H9 (cell line): ENCODE results near the gene AKT3. TPM values are rescaled to one million over a fixed set of nuclear protein-coding genes. Genes with fewer than 3 reads are reported as not detected.
"Not testable (repeated sequence)": the region's sequence is repeated elsewhere in the genome, so short reads cannot be mapped to it uniquely, and the experiment has no call there.

Experiments used
- DNase-seq: peaks from one replicate; pipeline ENCODE4 v3.0.0-alpha.2; 2017
- H2AFZ ChIP-seq: one replicate; pipeline ENCODE4 v1.6.1; 2013; ENCODE audit warnings: mild to moderate bottlenecking, low read length, control low read depth, moderate library complexity
- H2AK5ac ChIP-seq: 2 replicates; pipeline ENCODE4 v1.6.1; 2013; ENCODE audit warnings: low read length, control low read depth, mixed read lengths; ENCODE audit not compliant: insufficient read length
- H2BK120ac ChIP-seq: one replicate; pipeline ENCODE4 v1.6.1; 2013; ENCODE audit warnings: low read depth, mild to moderate bottlenecking, low read length, control low read depth, inconsistent platforms; ENCODE audit not compliant: poor library complexity, severe bottlenecking
- H2BK12ac ChIP-seq: 2 replicates; pipeline ENCODE4 v1.6.1; 2013; ENCODE audit warnings: low read length, control low read depth, mixed read lengths, low read depth; ENCODE audit not compliant: insufficient read length
- H2BK15ac ChIP-seq: 2 replicates; pipeline ENCODE4 v1.6.1; 2013; ENCODE audit warnings: low read depth, low read length, control low read depth
- H2BK20ac ChIP-seq: one replicate; pipeline ENCODE4 v1.6.1; 2013; ENCODE audit warnings: low read depth, mild to moderate bottlenecking, low read length, control low read depth, inconsistent platforms; ENCODE audit not compliant: poor library complexity, severe bottlenecking
- H2BK5ac ChIP-seq: 2 replicates; pipeline ENCODE4 v1.6.1; 2013; ENCODE audit warnings: low read length, control low read depth, mixed read lengths; ENCODE audit not compliant: insufficient read length
- H3K14ac ChIP-seq: 2 replicates; pipeline ENCODE4 v1.6.1; 2013; ENCODE audit warnings: low read length, control low read depth; ENCODE audit not compliant: insufficient read depth
- H3K18ac ChIP-seq: 2 replicates; pipeline ENCODE4 v1.6.1; 2013; ENCODE audit warnings: low read depth, mild to moderate bottlenecking, mixed read lengths, low read length, control low read depth; ENCODE audit not compliant: insufficient read length
- H3K23ac ChIP-seq: 2 replicates; pipeline ENCODE4 v1.6.1; 2013; ENCODE audit warnings: low read length, control low read depth, mixed read lengths, low read depth; ENCODE audit not compliant: insufficient read length
- H3K23me2 ChIP-seq: 2 replicates; pipeline ENCODE4 v1.6.1; 2013; ENCODE audit warnings: low read depth, mild to moderate bottlenecking, mixed read lengths, low read length, control low read depth; ENCODE audit not compliant: insufficient read length, poor library complexity, severe bottlenecking
- H3K27ac ChIP-seq: 2 replicates; pipeline ENCODE4 v1.5.1; 2013; ENCODE audit warnings: low read length, control low read depth, mixed read lengths, low read depth; ENCODE audit not compliant: insufficient read length
- H3K27me3 ChIP-seq: 2 replicates; pipeline ENCODE4 v1.6.1; 2013; ENCODE audit warnings: low read length, control low read depth, inconsistent platforms; ENCODE audit not compliant: insufficient read depth
- H3K4ac ChIP-seq: 2 replicates; pipeline ENCODE4 v1.6.1; 2013; ENCODE audit warnings: low read depth, mild to moderate bottlenecking, control low read depth, inconsistent platforms, low read length, moderate library complexity
- H3K4me1 ChIP-seq: 2 replicates; pipeline ENCODE4 v1.6.1; 2013; ENCODE audit warnings: low read length, control low read depth, inconsistent platforms; ENCODE audit not compliant: insufficient read depth
- H3K4me2 ChIP-seq: 2 replicates; pipeline ENCODE4 v1.6.1; 2013; ENCODE audit warnings: low read length, control low read depth, mixed read lengths; ENCODE audit not compliant: insufficient read length, insufficient read depth
- H3K56ac ChIP-seq: 2 replicates; pipeline ENCODE4 v1.6.1; 2013; ENCODE audit warnings: low read depth, mild to moderate bottlenecking, mixed read lengths, low read length, control low read depth; ENCODE audit not compliant: insufficient read length
- H3K79me1 ChIP-seq: 2 replicates; pipeline ENCODE4 v1.6.1; 2013; ENCODE audit warnings: low read depth, mild to moderate bottlenecking, moderate library complexity, low read length, control low read depth, inconsistent platforms; ENCODE audit not compliant: insufficient read depth, poor library complexity, severe bottlenecking
- H3K79me2 ChIP-seq: 2 replicates; pipeline ENCODE4 v1.6.1; 2013; ENCODE audit warnings: low read length, control low read depth, inconsistent platforms; ENCODE audit not compliant: insufficient read depth
- H3K9ac ChIP-seq: 2 replicates; pipeline ENCODE4 v1.6.1; 2013; ENCODE audit warnings: low read length, control low read depth, mixed read lengths; ENCODE audit not compliant: insufficient read length; ENCODE audit errors: extremely low read depth
- H3K9me3 ChIP-seq: one replicate; pipeline ENCODE4 v1.6.1; 2013; ENCODE audit warnings: low read depth, low read length, inconsistent platforms; ENCODE audit not compliant: control insufficient read depth
- H3T11ph ChIP-seq: one replicate; pipeline ENCODE4 v1.6.1; 2013; ENCODE audit warnings: mild to moderate bottlenecking, low read length, control low read depth, inconsistent platforms
- H4K20me1 ChIP-seq: one replicate; pipeline ENCODE4 v1.6.1; 2013; ENCODE audit not compliant: control insufficient read depth, insufficient read length, insufficient read depth
- H4K5ac ChIP-seq: 2 replicates; pipeline ENCODE4 v1.6.1; 2013; ENCODE audit warnings: low read depth, mild to moderate bottlenecking, mixed read lengths, low read length, control low read depth; ENCODE audit not compliant: insufficient read length
- H4K8ac ChIP-seq: replicated peaks from 2 replicates; pipeline ENCODE4 v1.6.1; 2013; ENCODE audit warnings: low read length, control low read depth, mixed read lengths, low read depth; ENCODE audit not compliant: insufficient read length
- H4K91ac ChIP-seq: 2 replicates; pipeline ENCODE4 v1.6.1; 2013; ENCODE audit warnings: low read depth, mild to moderate bottlenecking, moderate library complexity, mixed read lengths, low read length, control low read depth; ENCODE audit not compliant: insufficient read length
- H3K27ac Mint-ChIP-seq, 3 experiments: 2 replicates in 2 of 3; 3 replicates in 1 of 3; pipeline ENCODE4 v1.8.0; 2020 to 2021; ENCODE audit warnings: mixed read lengths in 3 of 3, mild to moderate bottlenecking in 1 of 3, moderate library complexity in 1 of 3
- H3K27me3 Mint-ChIP-seq: 2 replicates; pipeline ENCODE4 v1.8.0; 2021; ENCODE audit warnings: low read depth, mild to moderate bottlenecking, moderate library complexity, mixed read lengths
- H3K36me3 Mint-ChIP-seq, 3 experiments: 2 replicates in 2 of 3; 3 replicates in 1 of 3; pipeline ENCODE4 v1.8.0; 2020 to 2021; ENCODE audit warnings: low read depth in 3 of 3, mixed read lengths in 3 of 3; ENCODE audit not compliant: insufficient read depth in 1 of 3
- H3K4me1 Mint-ChIP-seq, 2 experiments: 2 replicates each; pipeline ENCODE4 v1.8.0; 2020; ENCODE audit warnings: mixed read lengths in 2 of 2
- H3K4me3 Mint-ChIP-seq, 2 experiments: 2 replicates in 1 of 2; 3 replicates in 1 of 2; pipeline ENCODE4 v1.8.0; 2020 to 2021; ENCODE audit warnings: mild to moderate bottlenecking in 2 of 2, mixed read lengths in 2 of 2, moderate library complexity in 1 of 2
- H3K9me3 Mint-ChIP-seq, 2 experiments: 2 replicates in 1 of 2; 3 replicates in 1 of 2; pipeline ENCODE4 v1.8.0; 2020; ENCODE audit warnings: mild to moderate bottlenecking in 2 of 2, mixed read lengths in 2 of 2, moderate library complexity in 1 of 2
- WGBS: extraction: QIAGEN DNeasy Blood & Tissue Kit; methylation state at CpG from one replicate; pipeline ENCODE4 v1.1.7; 2013; ENCODE audit warnings: missing lambda C conversion rate, low lambda C conversion rate, mixed read lengths; ENCODE audit not compliant: insufficient read length; ENCODE audit errors: extremely low coverage; 5-methylcytosine and 5-hydroxymethylcytosine counted together
- total RNA-seq: library from RNA; stranded (reverse); gene quantifications from 2 replicates; pipeline ENCODE4 v1.2.1, GENCODE V29; 2021
- TF ChIP-seq, protein P1 (sequence below): fragments of 200-600 bp; sonication (generic); conservative IDR thresholded peaks from 3 replicates; pipeline ENCODE4 v1.8.0; 2021; ENCODE audit warnings: antibody characterized with exemption, mild to moderate bottlenecking

The AKT3 gene
- total RNA-seq, 1 experiment from 2014 or later = 27.8 TPM

DNA sequence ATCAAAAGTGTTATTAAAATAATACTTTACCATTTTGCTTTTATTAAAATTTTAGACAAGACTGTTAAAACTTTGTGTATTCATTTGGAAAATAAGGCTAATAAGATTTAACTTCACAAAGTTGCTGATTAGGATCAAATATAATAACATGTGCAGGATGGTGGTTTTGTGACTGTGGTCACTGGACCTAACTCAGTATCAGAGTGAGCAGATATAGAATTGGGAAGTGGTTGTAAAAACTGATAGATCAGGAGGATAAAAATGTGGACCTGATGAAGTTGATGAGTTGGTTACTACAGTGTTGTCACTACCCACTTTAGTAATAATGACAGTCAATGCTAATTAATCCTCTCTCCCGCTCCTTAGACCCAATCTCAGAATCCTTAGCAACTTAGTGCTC is 186.4 kb downstream of the AKT3 start:
- H3K27ac Mint-ChIP-seq = no peak overlapping the region
- Histone ChIP-seq H3K27ac (no peak overlapping the region), H4K20me1 (no peaks in the 10 kb centered on the region), H2BK12ac (no peak overlapping the region), H2AK5ac (no peak overlapping the region), H2BK20ac (no peak overlapping the region), H2BK120ac (no peak overlapping the region), H4K91ac (no peak overlapping the region), H3K27me3 (no peaks in the 10 kb centered on the region), H2AFZ (no peak overlapping the region), H4K8ac (no peak overlapping the region), H3K14ac (no peak overlapping the region), H3K9me3 (no peaks in the 10 kb centered on the region), H3K9ac (no peak overlapping the region), H3K23ac (no peak overlapping the region), H2BK15ac (no peak overlapping the region), H3K4ac (no peak overlapping the region), H4K5ac (no peak overlapping the region), H3K18ac (no peak overlapping the region), H3K79me1 (no peaks in the 10 kb centered on the region), H3K23me2 (no peaks in the 10 kb centered on the region), H3K4me2 (no peak overlapping the region), H2BK5ac (no peak overlapping the region), H3K79me2 (no peaks in the 10 kb centered on the region), H3T11ph (no peak overlapping the region), H3K4me1 (peaks cover 3% of the 10 kb centered on the region; the same call in 1 of the 2 replicates), H3K56ac (no peak overlapping the region)
- WGBS = no CpG with 5 or more reads among the region's 1 CpG
- TF ChIP-seq, protein P1, sequence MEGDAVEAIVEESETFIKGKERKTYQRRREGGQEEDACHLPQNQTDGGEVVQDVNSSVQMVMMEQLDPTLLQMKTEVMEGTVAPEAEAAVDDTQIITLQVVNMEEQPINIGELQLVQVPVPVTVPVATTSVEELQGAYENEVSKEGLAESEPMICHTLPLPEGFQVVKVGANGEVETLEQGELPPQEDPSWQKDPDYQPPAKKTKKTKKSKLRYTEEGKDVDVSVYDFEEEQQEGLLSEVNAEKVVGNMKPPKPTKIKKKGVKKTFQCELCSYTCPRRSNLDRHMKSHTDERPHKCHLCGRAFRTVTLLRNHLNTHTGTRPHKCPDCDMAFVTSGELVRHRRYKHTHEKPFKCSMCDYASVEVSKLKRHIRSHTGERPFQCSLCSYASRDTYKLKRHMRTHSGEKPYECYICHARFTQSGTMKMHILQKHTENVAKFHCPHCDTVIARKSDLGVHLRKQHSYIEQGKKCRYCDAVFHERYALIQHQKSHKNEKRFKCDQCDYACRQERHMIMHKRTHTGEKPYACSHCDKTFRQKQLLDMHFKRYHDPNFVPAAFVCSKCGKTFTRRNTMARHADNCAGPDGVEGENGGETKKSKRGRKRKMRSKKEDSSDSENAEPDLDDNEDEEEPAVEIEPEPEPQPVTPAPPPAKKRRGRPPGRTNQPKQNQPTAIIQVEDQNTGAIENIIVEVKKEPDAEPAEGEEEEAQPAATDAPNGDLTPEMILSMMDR = no peak
- peaks cover 9 to 16% (median 12%) of the 10 kb centered on the region in 3 experiments; a peak in 6 of 7 replicates for H3K36me3 Mint-ChIP-seq
- H3K4me1 Mint-ChIP-seq = peaks cover 4 to 9% of the 10 kb centered on the region in 2 experiments
- no peak overlapping the region for H3K4me3 Mint-ChIP-seq
- no peak for DNase-seq
- no peaks in the 10 kb centered on the region for H3K27me3 Mint-ChIP-seq
- no peaks in the 10 kb centered on the region; a peak in 1 of 5 replicates for H3K9me3 Mint-ChIP-seq

DNA sequence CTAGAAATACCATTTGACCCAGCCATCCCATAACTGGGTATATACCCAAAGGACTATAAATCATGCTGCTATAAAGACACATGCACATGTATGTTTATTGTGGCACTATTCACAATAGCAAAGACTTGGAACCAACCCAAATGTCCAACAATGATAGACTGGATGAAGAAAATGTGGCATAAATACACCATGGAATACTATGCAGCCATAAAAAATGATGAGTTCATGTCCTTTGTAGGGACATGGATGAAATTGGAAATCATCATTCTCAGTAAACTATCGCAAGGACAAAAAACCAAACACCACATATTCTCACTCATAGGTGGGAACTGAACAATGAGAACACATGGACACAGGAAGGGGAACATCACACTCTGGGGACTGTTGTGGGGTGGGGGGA is 187.9 kb downstream of the AKT3 start:
- H3K23ac ChIP-seq, H4K91ac ChIP-seq, H3K9me3 ChIP-seq, H3K4me2 ChIP-seq, H3K14ac ChIP-seq, H3K4ac ChIP-seq, H3K27me3 ChIP-seq, H4K20me1 ChIP-seq, H3K27ac ChIP-seq, H3K79me1 ChIP-seq, DNase-seq, H2BK20ac ChIP-seq, H3T11ph ChIP-seq, H3K27ac Mint-ChIP-seq, H3K23me2 ChIP-seq, H2BK12ac ChIP-seq, H2BK120ac ChIP-seq, H2BK5ac ChIP-seq, H3K4me3 Mint-ChIP-seq, H3K56ac ChIP-seq, H3K9ac ChIP-seq, H2AFZ ChIP-seq, H3K4me1 ChIP-seq, H4K5ac ChIP-seq, H3K4me1 Mint-ChIP-seq, H3K9me3 Mint-ChIP-seq, H4K8ac ChIP-seq, H3K18ac ChIP-seq, H3K79me2 ChIP-seq, H3K27me3 Mint-ChIP-seq, H2AK5ac ChIP-seq, H2BK15ac ChIP-seq: not testable (repeated sequence)
- WGBS = no CpG with 5 or more reads among the region's 1 CpG
- H3K36me3 Mint-ChIP-seq = peaks cover 9 to 16% (median 12%) of the 10 kb centered on the region in 3 experiments; a peak in 6 of 7 replicates
